ENCODE data around the gene TRIM42.

The TRIM42 gene

DNA sequence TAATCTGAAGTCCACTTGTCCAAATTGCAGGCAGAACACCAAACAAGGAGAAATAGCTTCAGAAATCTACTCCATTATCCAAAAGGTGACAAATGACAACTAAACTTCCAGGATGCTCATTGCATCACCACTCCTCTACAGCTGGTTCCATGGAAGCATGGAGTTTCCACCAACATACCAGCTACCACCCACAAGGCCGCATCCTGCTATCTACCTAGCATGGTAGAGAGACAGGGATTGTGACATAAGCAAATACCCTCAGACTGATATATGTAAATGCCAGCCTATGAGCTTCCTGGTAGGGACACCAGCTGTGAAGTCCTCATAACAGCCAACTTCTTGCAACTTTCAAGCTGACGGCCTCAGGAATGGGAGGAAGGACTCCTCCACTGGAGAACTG lies at the start of gene TRIM42:
Gene TRIM42 (plus strand): TSS at position 301 of the 400 bp plus-strand sequence. CDS start 166 bp downstream, outside the sequence.
- DNase-seq, result no peak

DNA sequence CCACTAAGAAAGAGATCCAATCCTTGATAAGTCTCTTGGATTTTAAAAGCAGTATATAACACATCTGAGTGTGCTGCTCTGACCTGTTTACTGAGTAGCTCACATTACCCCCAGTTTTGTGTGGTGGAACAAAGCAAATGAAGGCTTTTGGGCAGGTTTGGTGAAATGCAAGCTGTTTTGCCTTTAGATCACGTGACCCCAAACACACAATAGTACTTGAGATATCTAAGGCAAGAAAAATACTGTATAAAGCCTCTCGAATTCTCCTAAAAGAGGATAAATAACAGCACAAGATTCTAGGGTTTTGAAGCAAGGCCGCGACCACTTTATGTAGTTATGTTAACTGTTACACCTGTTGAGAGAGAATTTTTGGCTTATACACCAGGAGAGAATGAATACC lies 49.3 kb upstream of the TRIM42 start:
- DNase-seq, result no peak

DNA sequence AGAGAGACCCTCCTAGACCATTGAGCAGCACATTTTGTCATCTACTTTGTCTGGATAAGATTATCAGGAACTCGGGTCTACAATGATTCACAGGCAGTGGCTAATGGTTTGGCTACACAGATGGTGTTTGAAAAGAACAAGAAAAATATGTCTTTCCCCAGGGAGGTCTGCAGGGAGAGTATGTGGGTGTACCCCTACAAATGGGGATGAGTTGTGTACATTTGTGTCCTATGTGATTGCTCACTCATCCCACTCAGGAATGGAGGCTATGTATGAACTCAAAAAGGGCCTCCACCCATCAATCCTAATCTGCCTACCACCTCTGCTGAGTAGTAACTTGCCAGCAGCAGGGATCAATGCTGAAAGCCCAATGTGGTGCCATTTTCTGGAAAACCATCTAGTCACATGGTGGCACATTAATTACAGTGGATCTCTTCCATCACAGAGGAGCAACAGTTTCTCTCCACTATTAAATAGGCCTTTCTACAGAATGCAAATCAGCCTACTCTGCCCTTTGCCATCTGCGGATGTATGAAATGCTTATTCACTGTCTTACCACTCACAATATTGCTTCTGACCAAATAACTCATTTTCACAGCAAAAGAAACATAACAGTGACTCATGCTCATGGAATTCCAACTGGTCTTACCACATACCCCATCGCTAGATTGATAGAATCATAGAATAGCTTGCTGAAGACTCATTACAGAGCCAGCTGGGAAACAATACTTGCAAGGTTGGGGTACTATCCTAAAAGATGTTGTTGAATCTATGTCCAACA lies 48.3 kb upstream of the TRIM42 start:
- no peak for DNase-seq

DNA sequence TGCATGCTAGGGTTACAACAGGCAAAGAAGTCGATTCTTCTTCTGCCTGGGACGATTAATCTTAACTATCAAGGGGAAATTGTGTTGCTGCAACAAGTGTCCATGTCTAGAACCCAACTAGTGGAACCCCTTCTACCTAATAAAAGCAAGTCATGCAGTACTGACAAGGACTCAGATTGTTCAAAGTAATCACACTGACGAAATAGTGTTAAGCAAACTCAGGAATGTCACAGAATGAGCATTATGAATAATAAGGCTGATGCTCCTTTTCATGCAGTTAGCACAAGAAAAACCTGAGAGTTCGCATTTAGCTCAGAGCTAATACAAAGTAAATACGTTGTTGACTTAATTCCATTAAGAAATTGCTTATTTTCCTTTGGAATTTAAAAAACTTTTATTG lies 47.5 kb upstream of the TRIM42 start:
- DNase-seq, result no peak

DNA sequence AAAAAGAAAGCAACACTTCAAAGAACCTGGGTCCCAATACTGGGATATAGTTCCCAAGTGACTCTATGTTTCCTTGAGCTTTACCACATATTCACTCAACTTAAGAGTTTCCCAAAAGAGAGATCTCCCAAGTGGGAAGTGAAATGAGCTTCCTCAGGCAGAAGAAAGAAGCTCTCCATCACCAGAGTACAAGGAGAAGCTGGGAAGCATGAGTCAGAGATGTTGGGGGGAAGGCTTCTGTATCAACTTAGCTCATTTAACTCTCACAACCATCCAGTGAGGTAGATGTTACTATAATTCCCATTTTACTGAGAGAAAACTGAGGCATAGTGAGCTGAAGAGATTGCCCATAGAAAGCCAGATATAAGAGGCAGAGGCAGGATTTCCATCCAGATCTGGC lies 47.0 kb upstream of the TRIM42 start:
- no peak for DNase-seq

DNA sequence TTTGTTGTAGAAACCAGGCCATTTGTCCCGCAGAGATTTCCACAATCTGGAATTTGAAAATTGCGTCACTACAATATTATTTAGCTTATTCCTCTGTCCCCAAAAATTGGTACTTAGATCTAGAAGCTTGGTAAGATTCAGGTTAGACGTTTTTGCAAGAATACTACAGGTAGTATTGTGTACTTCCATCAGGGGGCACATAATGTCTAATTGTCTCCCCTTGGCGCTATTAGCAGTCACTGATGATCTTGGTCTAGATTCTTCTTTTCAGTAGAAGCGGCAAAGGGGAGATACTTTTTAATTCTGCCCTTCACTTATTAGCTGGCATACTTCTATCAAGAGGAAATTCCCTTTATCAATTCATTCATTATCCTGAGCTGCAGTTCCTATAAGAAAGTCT lies 42.6 kb upstream of the TRIM42 start:
- no peak for DNase-seq

DNA sequence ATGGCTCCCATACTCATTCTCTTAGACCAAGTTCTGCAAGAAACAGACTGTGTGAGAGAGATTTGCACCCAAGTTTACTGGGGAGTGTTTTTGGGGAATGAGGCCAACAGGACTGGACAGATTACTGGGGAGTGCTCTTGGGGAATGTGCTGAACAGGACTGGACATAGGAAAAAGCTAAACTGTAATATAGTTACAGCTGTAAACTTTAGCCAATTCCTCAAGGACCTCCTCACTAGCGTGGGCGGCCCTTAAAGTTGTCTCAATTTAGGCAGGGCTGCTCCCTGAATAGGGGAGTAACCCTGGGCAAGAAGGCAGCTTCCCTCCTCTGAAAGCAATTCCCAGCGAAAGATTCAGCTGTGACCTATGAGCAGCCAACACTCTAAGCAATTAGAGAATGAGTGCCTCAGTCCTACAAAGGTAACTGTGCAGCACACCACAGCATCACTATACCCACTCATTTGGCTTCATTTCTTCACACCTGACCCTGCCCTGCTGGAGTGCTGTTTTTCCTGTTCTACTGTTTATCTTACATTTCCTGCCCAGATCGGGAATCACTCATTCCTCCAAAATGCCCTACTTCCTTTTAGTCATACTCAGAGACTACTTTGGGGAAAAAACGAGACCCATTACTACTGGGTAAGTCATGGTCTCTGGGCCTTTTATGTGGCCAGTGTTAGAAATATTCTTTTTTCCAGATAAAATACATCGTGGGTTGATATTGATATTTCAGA lies 41.3 kb upstream of the TRIM42 start:
- DNase-seq, result no peak

DNA sequence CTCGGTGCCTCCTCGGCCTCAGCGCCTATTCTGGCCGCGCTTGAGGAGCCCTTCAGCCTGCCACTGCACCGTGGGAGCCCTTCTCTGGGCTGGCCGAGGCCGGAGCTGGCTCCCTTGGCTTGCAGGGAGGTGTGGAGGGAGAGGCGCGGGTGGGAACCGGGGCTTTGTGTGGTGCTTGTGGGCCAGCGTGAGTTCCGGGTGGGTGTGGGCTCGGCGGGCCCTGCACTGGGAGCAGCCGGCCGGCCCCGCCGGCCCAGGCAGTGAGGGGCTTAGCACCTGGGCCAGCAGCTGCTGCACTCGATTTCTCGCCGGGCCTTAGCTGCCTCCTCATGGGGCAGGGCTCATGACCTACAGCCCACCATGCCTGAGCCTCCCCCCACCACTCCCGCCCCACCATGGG lies 26.6 kb upstream of the TRIM42 start:
- DNase-seq, result no peak

DNA sequence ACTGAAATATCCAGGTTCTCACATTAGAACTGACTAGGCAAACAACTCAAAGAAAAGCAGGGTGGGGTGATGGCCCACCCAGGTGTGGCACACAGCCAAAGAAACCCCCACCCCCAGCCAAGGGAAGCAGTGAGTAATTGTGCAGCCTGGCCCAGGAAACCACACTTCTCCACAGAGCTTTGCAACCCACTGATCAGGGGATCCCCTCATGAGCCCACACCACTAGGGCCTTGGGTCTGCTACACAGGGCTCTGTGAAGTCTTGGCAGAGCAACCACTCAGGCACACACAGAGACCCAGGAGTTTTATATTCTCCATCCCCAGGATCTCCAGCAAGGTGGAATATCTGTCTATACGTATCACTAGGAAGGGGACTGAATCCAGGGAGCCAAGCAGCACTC lies 22.2 kb upstream of the TRIM42 start:
- DNase-seq, result no peak

DNA sequence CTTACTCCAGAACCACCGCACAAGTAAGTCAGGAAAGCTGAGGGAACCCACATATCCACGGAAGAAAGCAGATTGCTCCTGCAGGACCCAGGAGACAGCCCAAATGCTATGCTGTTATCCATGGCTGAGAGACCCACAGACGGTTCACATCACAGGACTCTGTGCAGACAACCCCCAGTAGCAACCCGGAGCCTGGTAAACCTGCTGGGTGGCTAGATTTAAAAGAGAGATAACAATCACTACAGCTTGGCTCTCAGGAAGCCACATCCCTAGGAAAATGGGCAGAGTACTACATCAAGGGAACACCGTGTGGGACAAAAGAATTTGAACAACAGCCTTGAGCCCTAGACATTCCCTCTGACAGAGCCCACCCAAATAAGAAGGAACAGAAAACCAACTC lies 13.8 kb upstream of the TRIM42 start:
- no peak for DNase-seq

DNA sequence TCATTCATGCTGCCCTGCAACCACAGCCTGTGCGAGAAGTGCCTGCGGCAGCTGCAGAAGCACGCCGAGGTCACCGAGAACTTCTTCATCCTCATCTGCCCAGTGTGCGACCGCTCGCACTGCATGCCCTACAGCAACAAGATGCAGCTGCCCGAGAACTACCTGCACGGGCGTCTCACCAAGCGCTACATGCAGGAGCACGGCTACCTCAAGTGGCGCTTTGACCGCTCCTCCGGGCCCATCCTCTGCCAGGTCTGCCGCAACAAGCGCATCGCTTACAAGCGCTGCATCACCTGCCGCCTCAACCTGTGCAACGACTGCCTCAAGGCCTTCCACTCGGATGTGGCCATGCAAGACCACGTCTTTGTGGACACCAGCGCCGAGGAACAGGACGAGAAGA lies 4.7 kb downstream of the TRIM42 start:
- DNase-seq, result no peak

DNA sequence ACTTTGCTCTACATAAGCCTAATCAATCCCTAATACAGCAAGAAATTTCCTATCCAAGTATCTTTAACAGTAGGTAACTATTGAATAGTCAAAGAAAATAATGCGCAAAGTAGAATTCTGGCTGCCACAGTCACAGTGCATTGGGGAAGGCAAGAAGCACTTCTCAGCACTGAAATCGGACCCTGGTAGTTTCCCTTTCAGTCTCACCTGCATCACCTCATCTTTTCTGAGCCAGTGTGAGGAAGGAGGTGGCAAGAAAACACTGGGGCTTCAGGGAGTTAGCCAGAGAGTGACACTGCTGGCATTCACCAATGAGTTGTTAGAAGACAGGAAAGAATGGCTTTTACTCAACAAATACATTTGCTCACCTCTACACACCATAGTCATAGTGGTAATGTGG lies 8.3 kb downstream of the TRIM42 start:
- no peak for DNase-seq

DNA sequence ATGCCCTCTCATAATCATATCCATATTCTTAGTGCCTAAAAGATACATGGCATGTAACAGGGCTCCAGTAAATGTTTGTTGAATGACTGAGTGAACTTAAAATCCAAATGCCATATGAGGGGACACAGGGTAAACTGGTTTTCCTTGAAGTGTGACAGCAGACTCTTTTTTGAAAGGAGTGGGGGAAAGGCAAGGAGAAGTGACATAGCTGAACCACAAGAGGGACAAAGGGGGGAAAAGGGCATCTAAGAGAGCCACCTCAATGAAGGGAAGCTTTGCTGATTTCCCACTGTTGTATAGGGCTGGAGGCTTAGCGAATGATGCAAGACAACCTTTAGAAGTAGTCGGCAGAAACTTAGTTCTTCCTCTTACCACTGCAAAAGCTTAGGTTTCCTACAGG lies 9.1 kb downstream of the TRIM42 start:
- DNase-seq, result no peak

DNA sequence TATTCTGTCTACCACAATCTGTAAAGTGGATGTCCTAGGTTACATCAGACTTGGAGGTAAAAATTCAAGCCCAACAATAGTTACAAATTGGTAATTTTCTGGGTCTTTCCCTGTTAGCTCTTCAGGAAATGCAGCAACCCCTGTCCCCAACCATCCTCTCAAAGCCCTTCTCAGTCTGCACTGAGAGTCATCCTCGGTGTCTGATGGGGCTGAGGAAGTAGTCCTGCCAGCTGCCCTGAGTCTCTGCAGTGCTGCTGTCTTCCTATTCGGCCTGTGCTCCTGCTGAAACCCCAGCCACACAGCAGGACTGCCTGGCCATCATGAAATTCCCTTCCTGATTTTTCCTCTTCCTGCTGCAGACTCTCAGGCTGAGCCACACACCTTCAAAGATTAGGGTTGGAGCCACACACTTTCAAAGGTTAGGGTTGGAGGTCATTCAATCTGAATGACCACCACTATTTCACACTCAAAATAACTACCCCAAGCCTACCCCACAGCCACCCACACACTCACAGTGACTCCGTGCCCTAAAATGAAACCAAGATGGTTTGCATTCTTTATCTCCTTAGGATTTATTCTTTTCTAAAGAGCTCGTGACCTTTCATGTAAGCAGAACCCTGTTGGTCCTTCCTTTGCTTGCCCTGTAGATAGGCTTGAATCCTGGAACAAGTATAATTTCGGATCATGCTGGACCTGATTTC lies 17.6 kb downstream of the TRIM42 start:
- no peak for DNase-seq

DNA sequence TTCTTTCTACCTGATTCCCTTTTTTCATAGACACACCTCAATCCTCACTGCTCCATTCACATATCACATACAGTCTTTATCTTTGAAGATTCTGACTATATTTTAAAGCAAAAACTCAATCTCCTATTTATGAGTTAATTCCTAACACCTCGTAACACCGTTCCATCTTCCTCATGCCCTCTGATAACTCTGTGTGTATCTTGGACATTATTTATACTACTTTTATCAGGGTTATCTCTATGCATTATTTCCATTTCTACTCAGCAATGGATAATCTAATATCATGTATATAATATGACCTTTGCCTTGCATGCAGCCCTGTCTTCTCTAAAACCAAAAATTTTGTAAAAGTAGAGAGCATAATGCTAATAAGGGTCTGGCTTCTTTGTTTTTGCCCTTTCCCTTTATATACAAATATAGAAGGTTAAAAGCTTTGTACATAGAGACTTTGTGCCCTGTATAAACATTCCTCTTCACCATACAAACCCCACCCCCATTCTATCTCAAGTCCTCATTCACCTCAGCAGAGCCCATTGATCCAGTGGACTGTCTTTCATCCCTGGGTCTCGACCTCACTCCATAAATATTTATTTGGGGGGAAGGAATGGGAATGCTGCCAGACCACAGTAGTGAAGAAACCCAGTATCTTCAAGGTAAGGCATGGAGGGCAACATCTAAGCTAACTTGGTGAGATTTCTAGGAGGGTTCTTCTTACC lies 21.8 kb downstream of the TRIM42 start:
- no peak for DNase-seq

DNA sequence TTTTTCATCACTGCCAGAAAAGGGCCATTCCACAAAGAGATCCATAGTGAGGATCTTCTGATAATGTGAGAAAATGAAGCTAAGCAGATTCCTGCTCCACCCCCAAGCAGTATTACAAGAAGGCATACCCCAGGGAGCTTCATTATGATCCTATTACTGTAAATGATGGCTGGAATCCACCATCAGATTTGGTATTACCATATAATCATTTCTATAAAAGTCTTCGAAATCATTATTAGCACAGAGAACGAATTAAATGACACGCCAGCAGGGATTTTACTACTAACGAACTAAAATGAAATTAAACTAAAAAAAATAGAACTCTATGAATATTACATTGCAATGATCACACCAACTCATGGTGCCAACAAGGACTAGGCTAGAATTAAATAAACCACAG lies 24.4 kb downstream of the TRIM42 start:
- no peak for DNase-seq

DNA sequence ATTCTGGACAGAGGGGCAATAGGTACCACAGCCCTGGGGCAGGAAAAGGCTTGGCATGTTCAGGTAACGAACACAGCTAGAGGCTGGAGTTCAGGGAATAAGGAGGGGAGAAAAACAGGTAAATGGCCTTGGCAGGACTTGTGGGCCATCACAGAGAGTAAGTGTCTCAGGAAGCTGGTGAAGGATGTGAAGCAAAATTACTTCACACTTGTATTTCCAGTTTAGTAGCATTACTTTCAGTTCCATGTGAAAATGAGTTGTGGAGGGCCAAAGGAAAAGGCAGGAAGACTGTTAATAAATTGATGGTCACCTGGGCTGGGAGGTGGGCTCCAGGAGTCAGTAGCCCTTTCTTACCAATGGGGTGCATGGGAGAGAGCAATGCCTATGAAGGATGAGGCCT lies 25.6 kb downstream of the TRIM42 start:
- DNase-seq, result no peak

DNA sequence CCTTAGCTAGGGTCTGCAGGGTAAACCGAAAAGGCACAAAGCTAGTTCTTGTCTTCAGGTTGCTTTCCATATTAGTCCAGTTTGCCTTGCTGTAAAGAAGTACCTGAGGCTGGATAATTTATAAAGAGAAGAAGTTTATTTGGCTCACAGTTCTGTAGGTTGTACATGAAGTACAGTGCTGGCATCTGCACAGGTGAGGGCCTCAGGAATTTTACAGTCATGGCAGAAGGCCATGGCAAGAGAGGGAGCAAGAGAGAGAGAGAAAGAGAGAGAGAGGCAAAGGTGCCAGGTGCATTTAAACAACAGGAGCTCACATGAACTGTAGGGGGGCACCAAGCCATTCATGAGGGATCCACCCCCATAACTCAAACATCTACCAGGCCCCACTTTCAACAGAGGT lies 26.9 kb downstream of the TRIM42 start:
- DNase-seq, result no peak

DNA sequence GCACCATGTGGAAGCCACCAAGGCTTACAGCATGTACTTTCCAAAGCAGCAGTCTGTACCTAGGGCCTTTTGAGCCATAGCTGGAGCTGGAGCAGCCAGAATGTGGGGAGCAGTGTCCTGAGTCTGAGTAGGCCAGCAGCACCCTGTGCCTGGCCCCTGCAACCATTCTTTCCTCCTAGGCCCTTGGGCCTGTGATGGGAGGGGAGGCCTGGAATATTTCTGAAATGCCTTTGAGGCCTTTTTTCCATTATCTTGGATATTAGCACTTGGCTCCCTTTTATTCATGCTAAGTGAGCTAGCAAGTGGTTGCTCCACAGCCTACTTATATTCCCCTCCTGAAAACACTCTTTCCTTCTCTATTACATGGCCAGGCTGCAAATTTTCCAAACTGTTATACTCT lies 28.1 kb downstream of the TRIM42 start:
- DNase-seq, result no peak

DNA sequence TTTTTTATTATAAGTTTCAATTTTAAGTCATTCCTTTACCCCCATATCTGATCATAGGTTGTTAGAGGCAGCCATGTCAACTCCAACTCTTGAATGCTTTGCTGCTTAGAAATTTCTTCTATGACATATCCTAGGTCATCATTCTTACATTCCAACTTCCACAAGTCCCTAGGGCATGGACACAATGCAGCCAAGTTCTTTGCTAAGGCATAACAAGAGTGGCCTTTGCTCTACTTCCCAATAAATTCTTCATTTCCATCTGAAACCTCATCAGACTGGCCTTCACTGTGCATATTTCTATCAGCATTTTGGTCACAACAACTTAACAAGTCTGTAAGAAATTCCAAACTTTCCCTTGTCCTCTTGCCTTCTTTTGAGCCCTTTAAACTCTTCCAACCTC lies 28.5 kb downstream of the TRIM42 start:
- no peak for DNase-seq

DNA sequence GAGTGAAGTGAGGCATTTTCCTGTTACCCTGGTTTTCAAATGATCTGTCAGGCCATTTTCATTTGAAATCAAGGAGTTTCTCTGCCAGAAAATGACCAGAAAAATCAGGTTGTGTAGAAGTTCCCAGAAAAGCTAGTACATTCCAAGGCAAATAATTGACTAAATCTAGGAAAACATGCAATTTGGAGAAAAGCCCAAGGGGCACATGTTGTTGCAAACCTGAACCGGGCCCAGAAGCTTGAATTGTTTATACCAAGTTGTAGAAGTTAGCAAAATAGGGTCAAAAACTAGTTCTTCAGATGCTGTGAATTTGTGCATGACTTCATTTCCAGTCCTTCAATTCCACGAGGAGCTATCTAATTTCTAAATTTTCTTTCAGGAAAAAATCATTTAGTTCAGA lies 31.0 kb downstream of the TRIM42 start:
- no peak for DNase-seq

DNA sequence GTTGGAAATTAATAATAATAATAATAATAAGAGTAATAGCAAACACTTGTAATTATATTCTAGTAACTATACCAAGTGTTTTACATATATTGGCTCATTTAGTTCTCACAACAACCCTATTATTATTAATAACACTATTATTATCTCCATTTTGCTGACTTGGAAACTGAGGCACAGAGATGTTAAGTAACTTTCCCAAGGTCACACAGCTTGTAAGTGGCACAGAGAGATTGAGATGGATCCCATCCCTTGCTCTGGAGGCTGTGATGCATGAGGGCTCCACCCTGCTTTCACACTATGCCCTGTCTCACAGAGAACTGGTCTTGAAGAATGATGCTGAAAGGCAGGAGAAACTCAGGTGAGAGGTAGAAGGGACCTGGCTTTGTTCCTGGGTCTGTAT lies 31.9 kb downstream of the TRIM42 start:
- no peak for DNase-seq

DNA sequence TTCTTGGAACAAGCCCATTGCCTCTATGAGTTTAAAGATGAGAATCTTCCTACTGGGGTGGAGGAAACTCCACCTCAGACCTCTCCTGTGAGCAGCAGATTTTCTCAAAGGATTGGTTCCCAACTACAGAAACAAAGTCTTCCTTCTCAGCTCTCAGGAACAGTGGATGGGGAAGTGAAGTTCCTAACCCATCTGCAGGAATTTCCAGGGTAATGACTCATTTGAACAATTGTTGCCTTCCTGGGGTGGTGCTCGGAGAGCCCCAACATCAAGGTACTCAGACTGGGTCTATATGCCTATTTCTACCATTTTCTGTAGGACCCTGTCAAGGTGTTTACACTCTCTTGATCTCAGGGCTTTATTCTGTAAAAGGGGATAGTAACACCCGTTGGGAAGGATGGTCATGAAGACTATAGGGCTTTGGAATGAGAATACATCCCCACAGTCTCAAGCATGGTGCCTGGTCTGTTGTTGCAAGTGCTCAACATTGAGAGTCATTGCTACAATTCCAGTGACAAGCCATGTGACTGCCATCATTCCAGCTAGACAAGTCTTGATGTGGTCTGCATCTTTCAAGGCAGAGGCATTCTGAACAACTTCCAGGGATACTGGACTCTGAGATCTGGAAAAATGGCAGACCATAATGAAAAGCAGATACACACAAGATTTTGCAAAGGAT lies 33.0 kb downstream of the TRIM42 start:
- DNase-seq, result no peak

Measured in activated CD4-positive, alpha-beta T cell treated with anti-CD3 and anti-CD28 coated beads, Interleukin-2, amount 50 U/mL, for 4 hours (primary cell).